AG10803 (cell line): ENCODE results near the gene L2HGDH.
A peak's percentile ranks its signal among the peaks of the same experiment; 100 is the strongest.
"Not testable (repeated sequence)": the region's sequence is repeated elsewhere in the genome, so short reads cannot be mapped to it uniquely, and the experiment has no call there.

Experiments
- DNase-seq: peaks from one replicate; pipeline ENCODE4 v3.0.0; 2010; ENCODE audit warnings: low read depth
- H3K4me3 ChIP-seq: 2 replicates; pipeline ENCODE4 v1.5.1; 2011; ENCODE audit warnings: mild to moderate bottlenecking, low read length, control low read depth
- CTCF ChIP-seq: conservative IDR thresholded peaks from 2 replicates; pipeline ENCODE4 v1.5.1; 2011; ENCODE audit warnings: mild to moderate bottlenecking, low read length, control low read depth, inconsistent platforms

Gene L2HGDH

DNA sequence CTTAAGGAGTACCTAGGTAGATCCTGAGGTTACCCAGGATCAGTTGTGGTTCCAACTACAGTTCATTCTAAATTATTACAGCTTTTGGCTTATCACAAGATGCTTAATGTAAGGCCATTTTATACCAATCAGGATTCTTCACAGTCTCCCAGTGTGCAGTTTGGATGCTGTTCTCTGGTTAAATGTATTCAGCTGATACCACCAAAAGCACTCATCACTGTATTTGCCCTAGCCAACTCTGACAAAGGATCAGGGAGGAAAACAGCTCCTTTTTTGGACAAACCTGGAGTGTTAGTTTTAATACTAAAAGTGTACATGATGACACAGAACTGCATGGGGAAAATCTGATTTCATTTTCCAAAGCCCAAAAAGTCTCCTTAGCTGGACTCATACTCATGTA, 19.6 kb upstream of the L2HGDH start:
- no peak for TF ChIP-seq CTCF
- no peak for DNase-seq
- no peak overlapping the region for H3K4me3 ChIP-seq

DNA sequence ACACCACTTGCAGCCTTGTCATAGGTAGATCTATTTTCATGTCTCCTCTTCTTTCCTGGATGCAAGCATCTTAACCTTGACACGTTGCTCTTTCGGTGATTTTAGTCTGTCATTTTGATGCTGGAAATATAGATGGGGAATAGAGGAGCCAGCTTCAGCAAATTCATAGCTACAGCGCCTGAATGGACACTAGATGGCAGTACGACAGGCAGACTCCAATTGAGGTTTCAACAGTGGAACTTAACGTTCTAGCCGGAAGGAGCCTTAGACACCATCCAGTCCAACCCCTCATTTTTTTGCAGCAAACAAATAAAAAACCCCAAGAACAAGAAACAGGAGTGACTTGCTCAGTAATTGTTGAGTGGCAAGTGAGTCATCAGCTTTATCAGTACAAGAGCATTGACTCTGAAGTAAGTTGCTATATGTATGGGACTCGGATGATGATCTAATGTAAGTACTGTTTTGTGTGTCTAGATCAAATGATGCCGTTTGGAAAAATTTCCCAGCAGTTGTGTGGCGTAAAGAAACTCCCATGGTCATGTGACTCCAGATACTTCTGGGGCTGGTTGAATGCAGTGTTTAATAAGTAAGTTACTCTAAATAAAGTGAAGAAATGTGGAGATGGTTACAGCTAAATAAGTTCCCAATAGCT, 9.1 kb upstream of the L2HGDH start:
- TF ChIP-seq CTCF: peak; percentile 97
- DNase-seq: peak; percentile 88
- H3K4me3 ChIP-seq: peak overlapping the region; percentile 43

- H3K4me3 ChIP-seq: peak overlapping the region; percentile 17
Measured at GRCh38 chr14:50320283-50320682, 8.3 kb upstream of the L2HGDH start.

GRCh38 chr14:50319721-50320120, 7.7 kb upstream of the L2HGDH start:
- no peak for DNase-seq
- TF ChIP-seq CTCF: no peak
- no peak overlapping the region for H3K4me3 ChIP-seq

More at GRCh38 chr14:50320283-50320682, 8.3 kb upstream of the L2HGDH start:
- peak; percentile 74 for DNase-seq
- no peak; the same call in 1 of the 2 replicates for TF ChIP-seq CTCF

GRCh38 chr14:50319293-50319692, 7.3 kb upstream of the L2HGDH start:
- TF ChIP-seq CTCF: no peak
- peak; percentile 53 for DNase-seq

GRCh38 chr14:50318031-50318626, 6.1 kb upstream of the L2HGDH start:
- peak; percentile 82 for TF ChIP-seq CTCF
- H3K4me3 ChIP-seq: no peak overlapping the region
- peak; percentile 62 for DNase-seq

More at GRCh38 chr14:50319293-50319692, 7.3 kb upstream of the L2HGDH start:
- H3K4me3 ChIP-seq: no peak overlapping the region

DNA sequence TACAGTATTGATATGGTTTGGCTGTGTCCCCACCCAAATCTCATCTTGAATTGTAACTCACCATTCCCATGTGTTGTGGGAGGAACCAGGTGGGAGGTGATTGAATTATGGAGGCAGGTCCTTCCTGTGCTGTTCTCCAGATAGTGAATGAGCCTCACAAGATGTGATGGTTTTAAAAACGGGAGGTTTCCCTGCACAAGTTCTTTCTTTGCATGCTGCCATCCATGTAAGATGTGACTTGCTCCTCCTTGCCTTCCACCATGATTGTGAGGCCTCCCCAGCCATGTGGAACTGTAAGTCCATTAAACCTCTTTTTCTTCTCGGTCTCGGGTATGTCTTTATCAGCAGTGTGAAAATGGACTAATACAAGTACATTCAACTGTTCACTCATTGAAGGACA, 2.1 kb upstream of the L2HGDH start:
- not testable (repeated sequence) for H3K4me3 ChIP-seq, DNase-seq
